Activated CD4-positive, alpha-beta T cell treated with anti-CD3 and anti-CD28 coated beads, Interleukin-2, amount 50 U/mL, for 24 hours (primary cell): ENCODE measurements around the gene FAM47E.

ENCODE experiments used
- DNase-seq, 2 donors: peaks; one replicate each; pipeline ENCODE4 v3.0.0-alpha.2; 2020; ENCODE audit warnings: low read depth in 1 of 2, low spot score in 1 of 2

The FAM47E gene

GRCh38 chr4:76301068-76301774 is 49.7 kb downstream of the FAM47E start:
- no peak for DNase-seq

- no peak for DNase-seq
Observed at GRCh38 chr4:76301775-76302162, 50.2 kb downstream of the FAM47E start.

DNA sequence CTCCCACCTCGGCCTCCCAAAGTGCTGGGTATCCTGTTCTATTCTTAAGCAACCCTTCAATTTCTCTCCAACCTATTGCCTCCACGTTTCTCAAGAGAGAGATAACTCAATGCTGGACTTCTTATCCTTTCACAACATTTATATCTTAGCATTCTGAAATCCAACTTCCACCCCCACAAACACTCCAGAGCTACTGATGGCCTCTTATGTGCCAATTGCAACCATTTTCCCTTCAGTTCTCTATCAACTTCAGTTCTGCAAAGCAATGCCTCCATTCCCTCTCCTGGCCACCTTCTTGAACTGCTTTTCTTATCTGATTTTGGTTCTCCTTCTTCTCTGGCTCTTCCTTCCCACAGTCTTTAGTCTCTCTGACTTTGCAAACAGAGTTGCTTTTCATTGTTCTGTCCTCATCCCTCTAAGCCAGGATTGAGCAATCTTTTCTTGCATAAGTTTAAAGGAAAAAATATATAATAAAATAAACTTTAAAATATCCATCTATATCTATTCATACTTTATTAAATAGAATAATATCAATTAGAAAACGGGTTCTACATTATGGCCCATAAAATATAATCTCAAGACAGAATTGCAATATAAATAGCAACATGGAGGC is 51.4 kb downstream of the FAM47E start:
- DNase-seq, result no peak

GRCh38 chr4:76305033-76305687 is 53.6 kb downstream of the FAM47E start:
- no peak for DNase-seq

- no peak for DNase-seq
Observed at GRCh38 chr4:76305971-76306881, 54.7 kb downstream of the FAM47E start, which contains the start of gene STBD1. Gene STBD1 (plus strand): TSS chr4:76306733. CDS start chr4:76306770, 37 bp downstream.

- DNase-seq, result no peak
Observed at GRCh38 chr4:76306882-76307659, 55.5 kb downstream of the FAM47E start.

GRCh38 chr4:76307660-76308014 is 56.1 kb downstream of the FAM47E start:
- DNase-seq, result no peak

- no peak for DNase-seq
Observed at GRCh38 chr4:76308548-76308947, 57.0 kb downstream of the FAM47E start.

- DNase-seq, result no peak
Observed at GRCh38 chr4:76309939-76310550, 58.5 kb downstream of the FAM47E start.

GRCh38 chr4:76310683-76311082 is 59.2 kb downstream of the FAM47E start:
- no peak for DNase-seq

- DNase-seq, result no peak
Observed at GRCh38 chr4:76311896-76312331, 60.4 kb downstream of the FAM47E start.

- no peak for DNase-seq
Observed at GRCh38 chr4:76312457-76312856, 60.9 kb downstream of the FAM47E start.

DNA sequence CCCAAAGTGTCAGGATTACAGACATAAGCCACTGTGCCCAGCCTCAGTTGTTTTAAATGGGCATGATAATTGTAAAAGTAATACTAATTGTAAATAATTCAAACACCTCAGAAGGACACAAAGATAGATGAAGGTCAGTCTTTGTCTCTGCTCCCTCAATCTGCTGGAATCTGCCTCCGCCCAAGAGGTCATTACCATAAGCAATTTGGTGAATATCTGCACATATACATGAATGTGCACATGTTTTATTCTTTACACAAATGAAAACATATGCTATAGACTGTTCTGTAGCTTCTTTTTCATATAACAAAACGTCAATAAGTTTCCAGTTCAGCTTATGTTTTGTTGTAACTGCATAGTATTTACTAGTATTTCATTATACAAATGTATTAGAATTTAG is 62.0 kb downstream of the FAM47E start:
- no peak for DNase-seq

DNA sequence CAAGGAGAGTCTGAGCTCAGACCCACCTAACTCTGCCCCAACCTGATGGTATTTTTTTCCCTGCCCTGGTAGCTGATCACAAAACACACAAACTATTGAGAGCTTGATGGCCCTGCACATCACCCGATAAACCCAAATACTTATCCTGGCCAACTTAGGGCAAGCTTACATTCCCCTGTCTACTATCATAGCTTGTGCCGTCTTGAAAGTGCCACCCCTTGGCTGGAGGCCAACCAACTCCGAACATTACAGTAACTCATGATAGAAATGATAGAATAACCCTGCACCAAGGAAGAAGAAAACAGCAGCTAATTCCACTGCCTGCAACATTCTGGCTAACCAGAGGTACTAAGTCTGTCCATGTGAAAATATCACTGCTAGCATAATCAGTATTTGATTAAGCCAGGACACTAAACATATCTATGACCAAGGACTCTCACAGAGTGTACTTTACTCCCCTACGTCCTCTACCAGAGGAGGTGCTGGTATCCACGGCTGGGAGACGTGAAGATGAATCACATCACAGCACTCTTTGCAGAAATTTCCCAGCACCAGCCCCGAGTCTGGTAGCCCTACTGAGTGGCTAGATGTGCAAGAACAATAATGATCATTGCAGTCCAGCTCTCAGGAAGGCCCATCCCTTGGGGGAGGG is 63.9 kb downstream of the FAM47E start:
- DNase-seq, result no peak

DNA sequence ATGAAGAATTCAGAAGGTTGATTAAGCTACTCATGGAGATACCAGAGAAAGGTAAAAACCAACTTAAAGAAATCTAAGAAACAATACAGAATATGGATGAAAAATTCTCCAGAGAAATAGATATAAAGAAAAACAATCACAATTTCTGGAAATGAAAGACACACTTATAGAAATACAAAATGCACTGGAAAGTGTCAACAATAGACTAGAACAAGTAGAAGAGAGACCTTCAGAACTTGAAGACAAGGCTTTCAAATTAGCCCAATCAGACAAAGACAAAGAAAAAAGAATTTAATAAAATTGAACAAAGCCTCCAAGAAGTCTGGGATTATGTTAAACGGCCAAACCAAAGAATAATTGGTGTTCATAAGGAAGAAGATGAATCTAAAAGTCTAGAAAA is 64.6 kb downstream of the FAM47E start:
- no peak for DNase-seq

GRCh38 chr4:76322236-76322635 is 70.7 kb downstream of the FAM47E start:
- no peak for DNase-seq

DNA sequence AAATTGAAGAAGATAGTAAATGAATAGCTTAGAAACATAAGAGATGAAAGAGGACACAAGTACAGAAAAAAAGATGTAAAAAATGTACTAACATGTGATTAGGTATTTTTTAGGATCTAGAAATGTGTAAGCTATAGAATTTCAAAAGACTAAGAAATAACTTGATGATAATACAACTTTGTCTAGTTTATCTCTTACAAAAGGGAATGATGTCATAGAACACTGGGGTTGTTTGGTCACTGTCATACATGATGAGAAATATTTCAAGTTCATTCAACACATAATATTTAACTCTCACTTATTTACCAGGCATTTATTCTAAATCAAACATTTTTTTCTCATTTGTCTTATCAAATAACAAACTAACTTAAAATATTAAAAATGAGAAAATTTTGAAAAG is 73.6 kb downstream of the FAM47E start:
- DNase-seq, result no peak

GRCh38 chr4:76326515-76326914 is 75.0 kb downstream of the FAM47E start:
- DNase-seq, result no peak
